ENCODE data around the gene RPS3.
"Not testable (repeated sequence)": the region's sequence is repeated elsewhere in the genome, so short reads cannot be mapped to it uniquely, and the experiment has no call there.

The RPS3 gene

DNA sequence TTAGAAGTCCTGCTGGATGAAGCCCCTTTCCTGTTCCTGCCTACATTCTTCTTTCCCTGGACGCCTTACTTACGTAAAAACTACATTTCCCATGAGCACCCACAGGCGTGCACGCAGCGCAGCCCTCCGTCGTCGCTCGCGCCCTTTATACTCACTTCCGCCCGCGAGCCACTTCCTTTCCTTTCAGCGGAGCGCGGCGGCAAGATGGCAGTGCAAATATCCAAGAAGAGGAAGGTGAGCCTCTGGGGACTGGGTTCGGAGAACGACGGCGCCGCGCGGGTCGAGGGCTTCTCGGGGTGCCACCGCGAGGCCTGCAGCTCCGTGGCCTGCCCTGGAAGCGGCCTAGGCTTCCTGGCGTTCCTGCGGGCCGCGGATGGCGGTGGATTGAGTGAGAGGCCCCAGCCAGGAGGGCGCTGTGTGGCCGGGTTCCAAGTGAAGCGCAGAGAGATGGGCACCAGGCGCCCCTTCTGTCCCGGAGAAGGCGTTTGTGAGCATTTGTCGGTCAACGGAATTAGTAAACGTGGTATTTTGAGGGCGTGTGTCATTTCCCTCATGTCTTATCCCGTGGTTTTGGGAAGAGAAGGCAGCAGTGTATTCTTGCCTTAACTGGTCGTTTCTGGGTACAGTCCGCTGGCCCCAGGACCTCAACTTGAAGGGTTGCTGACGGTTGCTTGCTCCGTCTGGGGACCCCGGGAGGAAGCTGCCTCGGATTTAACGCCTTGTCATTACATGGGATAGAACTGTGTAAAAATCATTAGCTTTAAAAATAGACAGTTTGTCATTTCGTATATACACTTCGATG lies at the start of gene RPS3:
TSS of gene RPS3 (plus strand) at position 175 of the 802 bp plus-strand sequence. CDS start at position 205, 30 bp downstream.
- peak; percentile 92 for DNase-seq
- peaks cover 41% of the 10 kb centered on the region for H3K4me1 Mint-ChIP-seq (ENCODE audit: low read depth)
- peaks cover 53% of the 10 kb centered on the region for H3K36me3 Mint-ChIP-seq (ENCODE audit: low read depth)
- H3K27me3 Mint-ChIP-seq: no peaks in the 10 kb centered on the region
- peak within 1 kb of the TSS; percentile 98 for H3K27ac Mint-ChIP-seq
- peak within 1 kb of the TSS; percentile 99 for H3K4me3 Mint-ChIP-seq
- H3K9me3 Mint-ChIP-seq: no peaks in the 10 kb centered on the region

DNA sequence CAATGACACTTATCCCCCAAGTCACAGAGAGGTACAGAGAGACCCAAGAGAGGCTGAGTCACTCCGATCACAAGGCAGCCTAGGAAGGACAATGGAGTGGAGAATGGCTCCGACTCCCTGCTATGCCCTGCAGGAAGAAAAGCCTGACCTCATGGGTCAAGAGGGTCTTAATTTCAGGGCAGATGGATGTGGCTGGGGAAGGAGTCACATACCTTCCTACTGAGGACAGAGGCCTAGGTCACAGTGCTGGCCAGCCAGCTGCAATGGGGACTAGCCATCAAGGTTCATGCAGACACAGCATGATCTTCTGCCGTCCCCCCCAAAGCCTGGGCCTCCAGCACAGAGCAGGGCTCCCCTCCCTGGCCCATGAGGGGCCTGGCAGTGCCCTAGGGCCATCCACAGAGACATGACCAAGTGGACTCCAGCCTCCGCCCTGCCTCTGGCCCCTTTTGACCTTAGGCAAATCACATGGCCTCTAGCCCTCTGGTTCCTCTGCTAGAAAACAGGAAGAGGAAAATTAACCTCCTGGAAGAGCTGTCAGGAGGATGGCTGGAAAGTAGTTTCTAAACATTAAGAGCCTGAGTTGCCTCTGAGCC lies 49.7 kb upstream of the RPS3 start:
- Mint-ChIP-seq H3K27me3 (no peaks in the 10 kb centered on the region), H3K4me3 (peak overlapping the region; percentile 79), H3K27ac (peak overlapping the region; percentile 79), H3K4me1 (ENCODE audit: low read depth) (peaks cover 76% of the 10 kb centered on the region), H3K36me3 (ENCODE audit: low read depth) (no peaks in the 10 kb centered on the region), H3K9me3 (no peaks in the 10 kb centered on the region)
- DNase-seq: no peak

DNA sequence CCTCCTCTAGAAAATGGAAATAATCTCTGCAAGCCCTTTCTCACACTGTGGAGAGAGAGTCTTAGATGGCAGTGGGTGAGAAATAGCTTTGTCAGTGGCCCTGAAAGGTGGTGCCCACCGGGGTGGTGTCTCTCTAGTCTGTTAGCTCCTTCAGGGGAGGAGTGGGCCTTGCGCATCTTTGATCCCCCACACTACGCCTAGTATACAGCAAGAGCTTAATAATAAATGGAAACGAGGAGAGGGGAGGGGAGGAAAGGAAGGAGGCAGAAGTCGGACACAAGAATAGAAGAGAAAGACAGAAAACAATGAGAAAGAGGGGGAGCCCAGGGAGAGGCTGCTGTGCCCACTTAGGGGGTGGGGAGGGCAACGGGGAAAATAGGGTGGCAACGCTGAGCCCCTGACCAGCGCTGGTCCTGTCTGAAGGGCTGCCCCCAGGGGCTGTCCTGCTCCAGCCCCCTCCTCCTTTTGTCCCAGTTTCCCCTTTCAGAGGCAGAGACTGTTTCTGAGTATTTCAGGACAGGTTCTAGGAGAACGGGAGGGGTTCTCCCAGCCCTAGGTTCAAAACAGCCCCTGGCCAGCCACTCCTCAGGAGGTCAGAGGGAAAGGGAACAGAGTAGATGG lies 49.1 kb upstream of the RPS3 start:
- Mint-ChIP-seq H3K36me3 (ENCODE audit: low read depth) (no peaks in the 10 kb centered on the region), H3K27me3 (no peaks in the 10 kb centered on the region), H3K4me3 (peak overlapping the region; percentile 79), H3K4me1 (ENCODE audit: low read depth) (peaks cover 70% of the 10 kb centered on the region), H3K9me3 (no peaks in the 10 kb centered on the region), H3K27ac (peak overlapping the region; percentile 87)
- DNase-seq: no peak

DNA sequence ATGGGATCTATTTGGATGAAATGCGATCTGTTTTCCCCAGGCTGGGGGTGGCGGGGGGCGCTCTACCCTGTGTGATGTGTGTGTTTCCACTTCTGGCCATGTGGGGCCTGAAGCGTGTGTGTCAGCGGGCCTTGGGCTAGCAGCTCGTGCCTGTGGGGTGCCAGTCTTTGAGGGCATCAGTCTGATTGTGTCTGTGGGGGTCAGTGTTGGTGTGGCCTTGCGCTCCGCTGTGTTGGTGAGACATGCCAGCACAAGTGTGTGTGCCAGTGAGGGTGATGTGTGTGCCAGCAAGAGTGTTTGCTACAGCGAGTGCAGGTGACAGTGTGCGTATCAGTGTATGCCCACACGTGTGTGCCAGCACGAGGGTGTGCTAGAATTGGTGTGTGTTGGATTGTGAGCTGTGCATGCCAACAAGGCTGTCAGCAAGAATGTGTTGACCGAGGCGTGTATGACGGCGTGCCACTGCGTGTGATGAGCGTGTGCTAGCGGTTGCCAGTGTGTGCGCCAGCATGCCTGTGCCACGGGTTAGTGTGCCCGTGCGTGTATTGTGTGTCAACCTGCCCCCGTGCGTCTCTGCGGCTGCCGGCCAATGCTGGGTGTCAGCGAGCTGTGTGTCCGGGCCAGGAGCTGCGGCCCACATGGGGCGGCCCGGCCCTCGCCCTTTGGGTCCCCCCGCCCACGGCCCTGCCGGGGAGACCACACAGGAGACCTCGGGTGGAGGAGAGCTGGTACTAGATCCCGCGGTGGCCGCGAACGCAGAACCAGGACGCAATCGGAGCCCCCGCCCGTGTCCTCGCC lies 48.4 kb upstream of the RPS3 start:
- H3K27me3 Mint-ChIP-seq: no peaks in the 10 kb centered on the region
- H3K9me3 Mint-ChIP-seq: no peaks in the 10 kb centered on the region
- H3K4me1 Mint-ChIP-seq (ENCODE audit: low read depth): peaks cover 68% of the 10 kb centered on the region

DNA sequence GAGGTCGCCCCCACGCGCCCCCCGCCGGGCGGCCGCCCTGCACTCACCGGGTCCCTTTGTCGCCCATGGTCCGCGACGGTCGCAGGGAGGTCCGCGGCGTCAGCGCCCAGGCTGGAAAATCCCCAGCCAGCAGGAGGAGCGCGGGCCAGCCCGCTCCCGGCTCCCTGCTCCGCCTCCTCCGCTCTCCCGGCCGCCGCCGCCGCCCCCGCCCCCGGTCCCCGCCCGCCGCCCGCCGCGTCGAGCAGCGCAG lies 47.9 kb upstream of the RPS3 start, which contains the start of gene ARRB1:
TSS of gene ARRB1 (minus strand) at position 121 of the 250 bp plus-strand sequence. CDS start at position 67, 54 bp downstream.
- H3K9me3 Mint-ChIP-seq: no peaks in the 10 kb centered on the region
- peaks cover 63% of the 10 kb centered on the region for H3K4me1 Mint-ChIP-seq (ENCODE audit: low read depth)
- no peak for DNase-seq
- no peaks in the 10 kb centered on the region for H3K27me3 Mint-ChIP-seq
- no peaks in the 10 kb centered on the region for H3K36me3 Mint-ChIP-seq (ENCODE audit: low read depth)
- peak within 1 kb of the TSS; percentile 81 for H3K4me3 Mint-ChIP-seq
- peak within 1 kb of the TSS; percentile 87 for H3K27ac Mint-ChIP-seq

More for the DNA sequence above, 48.4 kb upstream of the RPS3 start:
- Mint-ChIP-seq H3K27ac (peak overlapping the region; percentile 87), H3K4me3 (peak overlapping the region; percentile 79), H3K36me3 (ENCODE audit: low read depth) (no peaks in the 10 kb centered on the region)
- DNase-seq: peak; percentile 68

DNA sequence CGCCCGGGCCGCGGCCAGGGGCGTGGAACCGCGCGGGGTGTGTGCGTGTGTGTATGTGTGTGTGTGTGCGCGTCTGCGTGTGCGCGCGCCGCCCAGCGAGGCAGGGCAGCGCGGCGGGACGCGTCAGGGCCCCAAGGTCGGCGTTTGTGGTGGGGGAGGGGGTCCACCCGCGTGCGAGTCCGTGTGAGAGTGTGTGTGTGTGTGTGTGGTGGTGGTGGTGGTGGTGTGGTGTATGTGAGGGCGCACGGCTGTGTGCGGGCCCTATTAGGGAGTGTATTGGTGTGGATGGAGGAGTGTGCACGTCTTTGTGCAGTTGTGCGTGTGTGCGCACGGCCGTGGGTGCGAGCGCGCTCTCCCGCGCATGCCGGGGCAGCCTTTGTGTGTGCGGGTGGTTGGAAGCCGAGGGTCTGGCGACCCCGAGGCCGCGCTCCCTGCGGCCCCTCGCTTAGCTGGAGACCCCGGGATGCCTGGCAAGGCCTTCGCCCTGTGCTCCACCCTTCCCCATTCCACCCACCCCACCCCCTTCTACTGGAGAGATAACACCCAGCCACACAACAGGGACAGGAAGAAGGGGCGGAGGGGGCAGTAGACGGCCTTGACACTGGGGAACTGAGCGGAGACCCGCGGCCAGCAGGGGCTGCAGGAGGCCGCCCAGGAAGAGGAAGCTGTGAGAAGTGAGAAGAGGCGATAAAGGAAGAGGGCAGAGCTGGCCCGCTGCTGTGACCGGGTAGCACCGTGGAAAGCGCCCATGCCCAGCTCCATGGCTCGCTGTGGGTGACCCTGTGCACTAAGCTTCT lies 47.3 kb upstream of the RPS3 start:
- peak overlapping the region; percentile 81 for H3K4me3 Mint-ChIP-seq
- no peaks in the 10 kb centered on the region for H3K27me3 Mint-ChIP-seq
- peak overlapping the region; percentile 87 for H3K27ac Mint-ChIP-seq
- peaks cover 58% of the 10 kb centered on the region for H3K4me1 Mint-ChIP-seq (ENCODE audit: low read depth)
- H3K36me3 Mint-ChIP-seq (ENCODE audit: low read depth): no peaks in the 10 kb centered on the region
- peak; percentile 71 for DNase-seq
- H3K9me3 Mint-ChIP-seq: no peaks in the 10 kb centered on the region

DNA sequence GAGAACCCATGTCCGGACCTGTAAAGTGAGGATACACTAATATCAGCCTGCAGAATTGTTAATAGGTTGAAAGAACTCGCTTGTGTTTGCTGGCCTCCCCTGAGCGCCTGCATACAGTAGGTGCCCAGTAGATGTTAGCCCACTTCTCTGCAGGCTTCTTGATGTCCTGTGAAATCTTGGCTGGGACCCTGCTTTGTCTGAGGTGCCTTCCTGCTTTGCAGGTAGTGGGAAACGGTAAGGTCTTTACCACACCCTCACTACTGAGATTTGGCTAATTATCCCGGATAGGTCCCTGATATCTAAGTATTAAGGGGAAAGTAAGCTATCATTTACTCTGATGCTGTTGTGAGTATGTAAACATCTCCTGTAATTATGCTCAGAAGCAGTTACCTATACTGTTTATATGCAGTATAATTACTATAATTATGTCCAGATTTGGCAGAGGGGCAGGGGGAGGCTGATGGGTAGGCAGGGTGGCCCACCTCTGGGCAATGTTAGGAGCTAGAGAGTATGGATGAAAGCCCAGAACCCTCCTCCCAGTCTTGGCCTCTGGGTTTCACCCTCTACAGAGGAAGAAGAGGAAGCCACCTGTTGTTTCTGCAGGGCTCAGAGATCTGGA lies 46.6 kb upstream of the RPS3 start:
- DNase-seq: no peak
- Mint-ChIP-seq H3K27me3 (no peaks in the 10 kb centered on the region), H3K4me3 (peak overlapping the region; percentile 81), H3K9me3 (no peaks in the 10 kb centered on the region), H3K27ac (peak overlapping the region; percentile 87), H3K36me3 (ENCODE audit: low read depth) (no peaks in the 10 kb centered on the region), H3K4me1 (ENCODE audit: low read depth) (peaks cover 51% of the 10 kb centered on the region)

DNA sequence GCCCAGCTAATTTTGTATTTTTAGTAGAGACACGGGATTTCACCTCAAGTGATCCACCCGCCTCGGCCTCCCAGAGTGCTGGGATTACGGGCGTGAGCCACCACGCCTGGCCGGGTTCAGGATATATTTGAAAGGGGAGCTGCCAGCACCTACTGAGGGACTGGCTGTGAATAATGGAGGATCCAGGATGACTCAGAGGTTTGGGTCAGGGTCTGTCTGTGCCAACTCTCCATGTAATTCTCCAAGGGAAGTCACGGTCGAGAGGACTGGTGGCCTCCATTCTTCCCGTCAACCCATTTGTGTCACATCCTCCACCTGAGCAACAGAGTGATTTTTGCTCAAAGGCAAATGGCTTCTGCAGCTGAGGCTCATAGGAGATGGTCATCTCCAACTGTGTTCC lies 44.3 kb upstream of the RPS3 start:
- H3K27ac Mint-ChIP-seq: no peak overlapping the region
- H3K9me3 Mint-ChIP-seq: no peaks in the 10 kb centered on the region
- no peaks in the 10 kb centered on the region for H3K36me3 Mint-ChIP-seq (ENCODE audit: low read depth)
- H3K4me1 Mint-ChIP-seq (ENCODE audit: low read depth): peaks cover 29% of the 10 kb centered on the region
- no peak overlapping the region for H3K4me3 Mint-ChIP-seq
- DNase-seq: no peak
- H3K27me3 Mint-ChIP-seq: no peaks in the 10 kb centered on the region

DNA sequence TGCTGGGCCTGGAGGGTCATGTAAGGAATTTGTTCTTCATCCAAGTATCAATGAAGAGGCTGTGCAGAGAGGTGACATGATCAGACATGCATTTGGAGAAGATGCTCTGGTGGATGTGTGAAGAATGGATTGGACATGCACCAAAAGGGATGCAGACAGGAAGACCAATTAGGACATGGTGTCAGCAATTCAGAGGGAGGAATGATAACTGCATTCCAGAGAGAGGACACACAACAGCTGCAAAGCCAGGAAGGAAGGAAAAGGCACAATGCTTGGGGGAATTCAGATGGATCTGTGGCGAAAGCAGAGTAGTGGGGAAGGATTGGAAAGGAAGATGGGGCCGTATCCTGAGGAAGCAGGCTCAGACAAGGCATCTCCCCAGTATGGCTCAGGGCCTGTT lies 42.7 kb upstream of the RPS3 start:
- no peak for DNase-seq
- Mint-ChIP-seq H3K27ac (no peak overlapping the region), H3K36me3 (ENCODE audit: low read depth) (no peaks in the 10 kb centered on the region), H3K4me3 (no peak overlapping the region), H3K27me3 (no peaks in the 10 kb centered on the region), H3K4me1 (ENCODE audit: low read depth) (peaks cover 18% of the 10 kb centered on the region), H3K9me3 (no peaks in the 10 kb centered on the region)

DNA sequence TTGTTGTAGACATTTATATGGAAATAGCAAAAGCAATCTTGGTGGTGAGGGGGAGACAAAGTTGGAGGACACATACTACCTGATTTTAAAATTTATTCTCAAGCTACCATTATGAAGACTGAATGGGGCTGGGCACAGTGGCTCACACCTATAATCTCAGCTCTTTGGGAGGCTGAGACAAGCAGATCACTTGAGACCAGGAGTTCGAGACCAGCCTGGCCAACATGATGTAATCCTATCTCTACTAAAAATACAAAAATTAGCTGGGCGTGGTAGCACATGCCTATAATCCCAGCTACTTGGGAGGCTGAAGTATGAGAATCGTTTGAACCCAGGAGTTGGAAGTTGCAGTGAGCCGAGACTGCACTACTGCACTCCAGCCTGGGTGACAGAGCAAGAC lies 37.0 kb upstream of the RPS3 start:
- not testable (repeated sequence) for H3K4me3 Mint-ChIP-seq; H3K27ac Mint-ChIP-seq; DNase-seq; H3K9me3 Mint-ChIP-seq; H3K4me1 Mint-ChIP-seq (ENCODE audit: low read depth); H3K36me3 Mint-ChIP-seq (ENCODE audit: low read depth); H3K27me3 Mint-ChIP-seq

DNA sequence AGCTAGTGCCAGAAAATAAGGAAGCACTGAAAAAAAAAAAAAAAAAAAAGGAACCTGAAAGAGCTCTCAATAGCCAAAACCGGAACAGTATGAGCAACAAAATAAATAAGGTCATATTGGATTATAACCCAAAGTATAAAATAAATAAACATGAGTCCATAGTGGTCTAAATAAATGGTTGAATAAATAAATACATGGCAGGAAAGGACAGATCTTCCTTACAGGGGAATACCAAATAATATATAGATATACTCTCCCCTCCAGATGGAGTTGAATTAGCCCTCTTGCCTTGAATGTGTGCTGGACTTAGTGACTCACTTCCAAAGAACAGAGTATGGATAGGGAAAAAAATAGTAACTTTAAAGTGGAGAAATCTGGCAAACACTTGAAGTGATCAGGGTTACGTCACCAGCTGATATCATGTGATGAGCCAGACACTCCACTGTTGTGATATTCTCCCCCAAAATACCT lies 33.6 kb upstream of the RPS3 start:
- Mint-ChIP-seq H3K27me3 (no peaks in the 10 kb centered on the region), H3K4me3 (no peak overlapping the region), H3K4me1 (ENCODE audit: low read depth) (peaks cover 11% of the 10 kb centered on the region), H3K36me3 (ENCODE audit: low read depth) (no peaks in the 10 kb centered on the region), H3K27ac (no peak overlapping the region), H3K9me3 (peaks cover 2% of the 10 kb centered on the region)
- DNase-seq: no peak

DNA sequence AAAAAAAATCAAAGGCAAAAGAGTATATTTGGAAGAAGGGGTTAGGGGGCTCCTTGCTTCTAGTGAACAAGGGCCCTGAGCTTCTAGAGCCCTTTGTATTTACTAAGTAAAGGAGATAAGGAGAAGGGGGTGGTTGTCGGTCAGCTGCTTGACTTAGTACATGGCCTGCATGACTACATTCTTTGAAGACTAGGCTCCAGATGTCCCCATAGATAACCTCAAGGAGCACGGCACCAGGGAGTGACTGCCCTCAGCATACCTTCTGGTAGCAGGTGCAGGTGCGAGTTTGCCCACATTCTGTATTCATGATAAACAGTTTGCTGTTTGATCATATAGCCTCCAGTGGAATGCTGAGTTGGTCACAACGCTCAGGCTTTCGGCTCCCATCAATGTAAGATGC lies 32.5 kb upstream of the RPS3 start:
- H3K9me3 Mint-ChIP-seq; H3K36me3 Mint-ChIP-seq (ENCODE audit: low read depth); H3K27me3 Mint-ChIP-seq; H3K4me3 Mint-ChIP-seq; H3K27ac Mint-ChIP-seq; DNase-seq: not testable (repeated sequence)
- H3K4me1 Mint-ChIP-seq (ENCODE audit: low read depth): peaks cover 11% of the 10 kb centered on the region

DNA sequence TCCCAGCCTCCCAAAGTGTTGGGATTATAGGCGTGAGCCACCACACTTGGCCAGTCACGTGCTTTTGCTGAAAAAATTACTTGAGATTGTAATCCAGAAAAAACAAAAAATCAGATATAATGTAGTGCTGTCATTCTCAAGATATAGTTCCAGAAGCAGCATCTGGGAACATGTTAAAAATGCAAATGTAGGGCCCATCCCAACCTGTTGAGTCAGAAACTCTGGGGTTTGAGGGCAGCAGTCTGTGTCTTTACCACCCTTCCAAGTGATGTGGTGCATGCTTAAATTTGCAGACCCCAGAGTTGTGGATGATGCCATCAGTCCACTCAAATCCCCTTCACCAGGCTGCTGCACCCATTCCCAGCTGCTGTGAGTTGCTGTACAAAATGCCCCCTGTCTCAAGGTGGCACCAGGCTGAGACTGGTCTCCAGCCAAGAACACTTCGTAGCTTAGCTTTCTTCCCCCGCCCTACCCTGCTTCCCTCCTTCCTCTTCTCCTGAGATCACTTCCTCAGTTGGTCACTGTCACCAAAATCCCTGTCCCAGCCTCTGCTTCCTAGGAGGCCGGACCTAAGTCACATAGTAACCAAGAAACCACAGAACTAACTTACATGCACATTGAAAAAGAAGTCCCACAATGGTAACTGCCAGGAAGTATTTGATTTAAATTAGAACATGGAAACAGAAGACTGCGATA lies 29.6 kb upstream of the RPS3 start:
- H3K4me1 Mint-ChIP-seq (ENCODE audit: low read depth): peaks cover 11% of the 10 kb centered on the region
- H3K36me3 Mint-ChIP-seq (ENCODE audit: low read depth): no peaks in the 10 kb centered on the region
- H3K9me3 Mint-ChIP-seq: peaks cover 2% of the 10 kb centered on the region
- H3K27me3 Mint-ChIP-seq: no peaks in the 10 kb centered on the region
- H3K4me3 Mint-ChIP-seq: no peak overlapping the region
- no peak overlapping the region for H3K27ac Mint-ChIP-seq
- DNase-seq: no peak

Data from activated T-cell treated with anti-CD3 and anti-CD28 coated beads, Interleukin-2, amount 50 U/mL, for 24 hours (primary cell).